Activated T-helper 1 cell treated with anti-CD3 and anti-CD28 coated beads, Interleukin-12 subunit alpha, Interleukin-12 subunit beta, Interleukin-2, Interleukin-4 antibody, amounts not matched to agents 30 ng/mL and 10 ng/mL and 1 ng/mL, durations not matched to agents 14 hours and 24 hours and 36 hours (primary cell): Measurements from ENCODE around the gene KLHL2. TPM values are rescaled to one million over a fixed set of nuclear protein-coding genes. Genes with fewer than 3 reads are reported as not detected.
A peak's percentile ranks its signal among the peaks of the same experiment; 100 is the strongest.

Source experiments
- DNase-seq: peaks from one replicate; pipeline ENCODE4 v3.0.0; 2021; ENCODE audit warnings: low spot score
- H3K27ac Mint-ChIP-seq: one replicate; pipeline ENCODE4 v1.8.0; 2021; ENCODE audit warnings: mild to moderate bottlenecking, mixed read lengths
- H3K27me3 Mint-ChIP-seq: one replicate; pipeline ENCODE4 v1.8.0; 2022; ENCODE audit warnings: mild to moderate bottlenecking, moderate library complexity, mixed read lengths; ENCODE audit not compliant: insufficient read depth
- H3K36me3 Mint-ChIP-seq: one replicate; pipeline ENCODE4 v1.8.0; 2021; ENCODE audit warnings: low read depth, mixed read lengths
- H3K4me1 Mint-ChIP-seq: one replicate; pipeline ENCODE4 v1.8.0; 2021; ENCODE audit warnings: low read depth, mixed read lengths
- H3K4me3 Mint-ChIP-seq: one replicate; pipeline ENCODE4 v1.8.0; 2021; ENCODE audit warnings: mild to moderate bottlenecking, moderate library complexity, mixed read lengths
- H3K9me3 Mint-ChIP-seq: one replicate; pipeline ENCODE4 v1.8.0; 2021; ENCODE audit warnings: mixed read lengths
- intact Hi-C: fragments of 100-400 bp; cut with micrococcal nuclease; formaldehyde crosslinking; loops from one replicate; pipeline ENCODE4 v1.15.1; 2024
- total RNA-seq: library from RNA; stranded (reverse); gene quantifications from 2 replicates; pipeline ENCODE4 v1.2.3, GENCODE V29; 2022

The KLHL2 gene
- total RNA-seq, 1 donor from 2014 or later = 40.6 TPM

DNA sequence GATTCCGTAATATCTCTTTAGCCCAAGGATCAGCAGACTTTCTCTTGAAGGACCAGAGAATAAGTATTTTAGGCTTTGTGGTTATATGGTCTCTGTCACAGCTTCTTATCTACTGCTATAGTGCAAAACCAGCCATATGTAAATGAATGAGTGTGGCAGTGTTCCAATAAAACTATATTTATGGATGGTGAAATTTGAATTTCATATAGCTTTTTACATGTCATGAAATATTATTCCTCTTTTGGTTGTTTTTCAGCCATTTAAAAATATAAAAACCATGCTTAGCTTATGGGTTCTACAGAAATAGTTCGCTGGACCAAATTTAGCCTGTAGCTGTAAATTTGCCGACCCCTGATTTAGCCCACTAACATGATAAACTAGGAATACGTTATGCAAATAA lies 102.1 kb downstream of the KLHL2 start:
- Mint-ChIP-seq H3K9me3 (no peaks in the 10 kb centered on the region), H3K27me3 (no peaks in the 10 kb centered on the region), H3K27ac (no peak overlapping the region), H3K4me3 (no peak overlapping the region), H3K36me3 (peaks cover 50% of the 10 kb centered on the region), H3K4me1 (peaks cover 20% of the 10 kb centered on the region)
- DNase-seq = no peak
- intact Hi-C loops = no loop called here

DNA sequence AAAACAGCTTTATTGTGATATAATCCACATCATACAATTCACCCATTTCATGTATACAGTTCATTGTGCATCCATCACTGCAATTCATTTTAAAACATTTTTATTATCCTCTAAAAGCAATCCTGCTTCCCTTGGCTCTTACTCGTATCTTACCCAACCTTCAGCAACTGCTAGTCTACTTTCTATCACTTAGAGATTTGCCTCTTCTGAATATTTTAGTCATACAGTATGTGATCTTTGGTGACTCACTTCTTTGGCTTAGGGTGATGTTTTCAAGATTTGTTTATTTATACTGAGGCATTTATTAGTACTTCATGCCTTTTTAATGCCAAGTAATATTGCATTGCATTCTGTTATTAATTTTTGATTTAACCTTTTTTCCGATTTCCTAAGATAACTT lies 105.1 kb downstream of the KLHL2 start:
- Mint-ChIP-seq H3K4me3 (no peak overlapping the region), H3K4me1 (peaks cover 19% of the 10 kb centered on the region), H3K36me3 (peaks cover 49% of the 10 kb centered on the region), H3K9me3 (no peaks in the 10 kb centered on the region), H3K27ac (no peak overlapping the region), H3K27me3 (no peaks in the 10 kb centered on the region)
- no peak for DNase-seq
- intact Hi-C loops = no loop called here

DNA sequence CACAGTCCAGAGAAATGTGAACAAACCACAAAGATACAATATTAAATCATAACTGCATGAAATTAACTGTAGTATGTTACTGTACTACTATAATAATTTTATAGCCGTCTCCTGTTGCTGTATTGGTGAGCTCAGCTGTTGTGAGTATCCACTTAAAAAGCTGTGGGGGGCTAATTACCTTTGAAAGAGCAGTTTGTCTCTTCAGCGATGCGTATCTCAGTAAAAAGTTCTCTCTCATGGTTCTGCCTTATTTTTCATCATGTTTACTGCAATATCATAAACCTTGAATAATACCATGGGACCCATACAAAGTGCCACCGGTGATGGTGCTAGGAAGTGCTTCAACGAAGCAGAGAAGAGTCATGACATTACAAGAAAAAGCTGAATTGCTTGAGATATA lies 111.7 kb downstream of the KLHL2 start:
- intact Hi-C loops = no loop called here
- Mint-ChIP-seq H3K9me3 (no peaks in the 10 kb centered on the region), H3K4me1 (no peaks in the 10 kb centered on the region), H3K27ac (no peak overlapping the region), H3K4me3 (no peak overlapping the region), H3K27me3 (no peaks in the 10 kb centered on the region), H3K36me3 (peaks cover 45% of the 10 kb centered on the region)
- DNase-seq = no peak

DNA sequence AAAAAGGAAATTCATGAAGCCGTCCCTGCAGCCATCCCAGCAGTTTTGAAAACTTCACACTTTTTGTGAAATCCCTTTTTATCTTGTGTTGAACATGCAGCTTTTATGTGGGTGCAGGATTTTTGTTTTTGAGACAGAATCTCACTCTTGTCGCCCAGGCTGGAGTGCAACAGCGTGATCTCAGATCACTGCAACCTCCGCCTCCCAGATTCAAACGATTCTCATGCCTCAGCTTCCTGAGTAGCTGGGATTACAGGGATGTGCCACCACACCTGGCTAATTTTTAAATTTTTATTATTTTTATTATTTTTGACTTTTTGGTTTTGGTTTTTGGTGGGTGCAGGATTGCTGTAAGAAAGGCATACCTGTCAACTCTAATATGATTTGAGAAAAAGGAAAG lies 112.1 kb downstream of the KLHL2 start:
- intact Hi-C loops = no loop called here
- no peak for DNase-seq
- no peaks in the 10 kb centered on the region for H3K9me3 Mint-ChIP-seq
- H3K36me3 Mint-ChIP-seq = peaks cover 47% of the 10 kb centered on the region
- H3K27ac Mint-ChIP-seq = no peak overlapping the region
- H3K4me1 Mint-ChIP-seq = no peaks in the 10 kb centered on the region
- H3K27me3 Mint-ChIP-seq = no peaks in the 10 kb centered on the region
- no peak overlapping the region for H3K4me3 Mint-ChIP-seq

DNA sequence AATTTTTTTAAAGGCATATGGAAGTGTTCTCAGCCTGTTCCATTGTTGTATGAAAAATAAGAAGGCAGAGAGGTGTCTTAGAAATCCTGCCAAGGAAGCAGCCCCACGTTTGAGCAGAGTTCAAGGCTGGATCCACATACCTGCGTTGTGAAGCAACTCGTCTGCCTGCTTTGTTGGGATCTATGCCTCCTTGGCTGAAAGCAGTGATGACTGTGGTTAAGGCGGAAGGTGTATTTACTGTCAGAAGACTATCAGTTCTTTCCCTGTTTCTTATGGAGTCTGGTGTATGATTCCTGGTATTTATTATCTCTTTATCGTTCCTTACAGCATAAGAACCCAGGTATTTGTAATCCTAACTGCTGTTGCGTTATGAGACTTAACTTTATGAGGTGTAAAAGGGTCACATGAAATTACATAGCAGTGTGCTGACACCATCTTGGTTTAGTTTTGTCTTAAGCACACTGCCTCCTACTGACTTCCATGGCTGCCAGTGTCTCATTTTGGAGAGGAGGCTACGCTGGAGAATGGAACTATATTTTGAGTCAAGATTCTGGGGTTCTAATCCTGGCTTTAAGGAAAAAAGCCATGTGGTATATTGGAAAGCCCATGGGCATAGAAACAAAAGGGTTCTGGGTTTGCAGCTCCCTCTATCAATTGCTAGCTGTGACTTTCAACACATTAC lies 117.0 kb downstream of the KLHL2 start:
- H3K27me3 Mint-ChIP-seq = no peaks in the 10 kb centered on the region
- H3K4me1 Mint-ChIP-seq = peaks cover 17% of the 10 kb centered on the region
- no peak for DNase-seq
- H3K36me3 Mint-ChIP-seq = peaks cover 34% of the 10 kb centered on the region
- H3K9me3 Mint-ChIP-seq = peaks cover 4% of the 10 kb centered on the region
- no peak overlapping the region for H3K4me3 Mint-ChIP-seq
- peak overlapping the region; percentile 7 for H3K27ac Mint-ChIP-seq
- intact Hi-C loops = no loop called here

DNA sequence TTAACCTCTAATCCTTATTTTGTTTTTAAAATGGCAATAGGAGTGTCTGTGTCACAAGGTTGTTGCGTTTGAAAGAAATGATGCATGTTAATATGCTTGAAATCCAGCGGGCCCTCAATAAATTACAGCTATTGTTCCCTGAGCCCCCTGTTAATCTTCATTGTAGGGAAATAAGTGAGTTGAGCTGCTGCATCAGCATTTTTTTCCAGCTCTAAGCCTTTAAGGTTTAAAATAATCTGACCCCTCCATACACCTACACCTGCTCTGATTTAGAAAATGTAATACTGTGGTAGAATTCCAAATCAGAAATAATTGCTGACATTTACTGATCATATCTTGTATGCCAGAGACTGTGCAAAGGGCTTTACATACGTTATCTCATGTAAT lies 117.5 kb downstream of the KLHL2 start:
- Mint-ChIP-seq H3K4me1 (peaks cover 17% of the 10 kb centered on the region), H3K4me3 (no peak overlapping the region), H3K9me3 (peaks cover 4% of the 10 kb centered on the region), H3K36me3 (peaks cover 31% of the 10 kb centered on the region), H3K27me3 (no peaks in the 10 kb centered on the region), H3K27ac (no peak overlapping the region)
- intact Hi-C loops = no loop called here
- no peak for DNase-seq

DNA sequence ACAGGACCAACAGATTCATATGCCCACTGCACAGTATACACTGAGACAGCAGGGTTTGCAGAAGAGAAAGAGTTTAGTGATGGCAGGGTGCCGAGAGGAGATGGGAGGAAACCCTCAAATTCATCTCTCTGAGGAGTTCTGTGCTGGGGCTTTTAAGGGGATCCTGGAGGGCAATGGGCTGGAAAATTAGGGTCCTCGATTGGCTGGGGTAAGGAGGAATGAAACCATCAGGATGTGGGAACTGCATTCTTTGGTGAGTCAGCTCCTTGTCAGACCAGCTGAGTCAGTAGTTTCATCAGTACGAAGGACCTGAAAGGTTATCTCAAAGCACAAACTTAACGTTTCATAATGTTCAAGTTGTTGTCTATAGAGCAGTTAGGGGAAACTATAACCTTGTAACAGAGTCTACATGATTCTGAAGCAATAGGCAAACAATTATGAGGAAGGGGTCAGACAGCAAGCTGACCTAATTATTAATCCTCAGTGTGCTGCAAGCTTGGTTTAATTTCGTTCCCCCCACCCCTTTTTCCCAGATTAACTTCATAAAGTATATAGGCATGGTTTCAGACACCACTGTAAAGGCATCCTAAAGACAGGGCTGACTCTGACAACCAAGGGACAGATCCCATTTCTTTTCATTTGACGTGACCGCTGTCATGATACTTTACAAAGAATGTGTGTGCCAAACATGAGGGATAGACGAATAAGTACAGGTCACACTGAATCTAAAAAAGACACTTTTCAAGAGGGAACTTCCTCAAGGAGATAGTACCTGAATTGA lies 118.6 kb downstream of the KLHL2 start:
- peaks cover 28% of the 10 kb centered on the region for H3K36me3 Mint-ChIP-seq
- H3K4me1 Mint-ChIP-seq = peaks cover 25% of the 10 kb centered on the region
- no peak overlapping the region for H3K4me3 Mint-ChIP-seq
- H3K27me3 Mint-ChIP-seq = no peaks in the 10 kb centered on the region
- intact Hi-C loops = loop anchor here (2.0 kb wide), 1 partner anchor 37 kb away; no protein-coding TSS in a partner anchor
- no peak overlapping the region for H3K27ac Mint-ChIP-seq
- no peak for DNase-seq
- H3K9me3 Mint-ChIP-seq = peaks cover 4% of the 10 kb centered on the region

DNA sequence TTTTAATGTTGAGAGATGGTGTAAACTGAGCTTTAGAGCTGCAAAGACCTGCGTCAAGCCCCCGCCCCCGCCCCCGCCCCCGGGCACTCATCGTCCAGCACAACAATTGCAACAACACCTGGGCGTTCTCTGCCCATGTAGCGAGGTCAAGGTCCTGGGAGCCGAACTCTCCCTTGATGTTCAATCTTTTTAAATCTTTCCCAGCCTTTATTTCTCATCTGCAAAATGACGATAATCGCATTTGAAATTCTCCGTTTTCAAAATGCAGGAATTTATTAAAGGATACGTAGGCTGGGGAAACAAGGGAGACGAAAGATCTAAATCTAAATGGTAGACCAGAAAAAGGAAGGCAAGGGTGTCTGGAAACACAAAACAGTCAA lies 119.5 kb downstream of the KLHL2 start:
- Mint-ChIP-seq H3K27ac (no peak overlapping the region), H3K4me3 (no peak overlapping the region), H3K4me1 (peaks cover 34% of the 10 kb centered on the region), H3K27me3 (no peaks in the 10 kb centered on the region), H3K9me3 (peaks cover 4% of the 10 kb centered on the region), H3K36me3 (peaks cover 28% of the 10 kb centered on the region)
- no peak for DNase-seq
- intact Hi-C loops = loop anchor here (1.0 to 2.0 kb wide), 5 partner anchors 26 to 215 kb away; partner anchors contain the start of genes KLHL2 and TMEM192

DNA sequence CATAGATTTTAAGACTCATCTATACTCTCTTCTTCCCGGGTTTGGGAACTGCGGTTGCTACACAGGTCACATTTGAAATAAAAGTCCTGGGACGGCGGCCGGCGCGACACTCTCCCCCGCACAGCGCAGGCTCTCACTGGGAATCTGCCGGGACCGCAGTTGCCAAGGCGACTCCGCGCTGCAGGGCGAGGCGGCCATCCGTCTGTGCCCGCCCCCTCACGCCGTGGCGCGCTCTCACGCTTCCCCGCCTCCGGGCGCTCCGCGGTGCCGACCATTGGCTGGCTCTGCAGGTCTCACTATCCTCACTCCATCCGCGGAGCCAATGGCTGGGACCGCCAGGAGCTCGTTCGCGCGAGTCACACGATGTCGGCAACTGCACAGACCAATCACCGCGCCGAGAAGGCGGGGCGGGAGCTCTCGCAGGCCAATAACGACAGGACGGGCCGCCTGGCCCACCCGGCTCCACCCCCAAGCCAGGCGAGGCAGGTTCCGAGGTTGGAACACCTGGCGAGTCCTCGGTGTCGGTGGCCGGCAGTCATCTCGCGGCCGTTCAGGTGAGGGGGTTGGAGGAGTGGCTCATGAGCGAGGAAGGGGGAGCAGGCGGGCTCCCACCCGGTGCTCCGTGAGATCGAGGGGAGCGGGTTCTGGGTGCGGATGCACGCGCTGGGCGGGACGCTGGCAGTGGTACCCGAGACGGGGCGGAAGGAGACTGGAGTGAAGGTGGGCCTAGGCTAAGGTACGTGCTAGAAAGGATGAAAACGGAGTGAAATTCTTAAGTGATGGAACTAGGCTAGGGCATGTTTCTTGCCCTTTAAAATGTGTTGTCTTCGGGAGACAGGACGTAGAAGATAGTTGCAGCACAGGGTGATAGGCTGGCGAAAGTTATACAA lies 120.1 kb downstream of the KLHL2 start, which contains the start of gene MSMO1:
Gene MSMO1 (plus strand): TSS at position 459 of the 890 bp plus-strand sequence. CDS start 5,702 bp downstream, outside the sequence.
- Mint-ChIP-seq H3K27me3 (no peaks in the 10 kb centered on the region), H3K27ac (no peak within 1 kb of the TSS), H3K4me3 (no peak within 1 kb of the TSS), H3K4me1 (peaks cover 40% of the 10 kb centered on the region), H3K36me3 (peaks cover 30% of the 10 kb centered on the region), H3K9me3 (peaks cover 4% of the 10 kb centered on the region)
- DNase-seq = peak; percentile 99
- intact Hi-C loops = loop anchor here (1.0 to 2.0 kb wide), 5 partner anchors 26 to 215 kb away; partner anchors contain the start of genes KLHL2 and TMEM192

DNA sequence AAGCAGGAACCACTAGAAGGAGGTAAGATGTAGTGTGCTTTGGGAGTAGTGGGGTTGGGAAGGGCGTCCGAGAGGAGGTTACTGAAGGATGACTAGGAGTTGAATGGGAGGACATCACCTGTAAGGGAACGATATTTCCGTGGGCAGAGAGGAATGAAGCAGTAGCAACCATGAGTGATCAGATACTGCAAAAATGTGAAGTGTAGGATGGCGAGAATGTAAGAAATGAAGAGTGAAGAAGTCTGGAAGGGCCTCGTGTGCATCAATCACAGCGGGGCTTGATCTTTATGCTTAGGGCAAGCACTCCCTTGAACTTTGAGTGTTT lies 120.7 kb downstream of the KLHL2 start:
- peaks cover 45% of the 10 kb centered on the region for H3K4me1 Mint-ChIP-seq

DNA sequence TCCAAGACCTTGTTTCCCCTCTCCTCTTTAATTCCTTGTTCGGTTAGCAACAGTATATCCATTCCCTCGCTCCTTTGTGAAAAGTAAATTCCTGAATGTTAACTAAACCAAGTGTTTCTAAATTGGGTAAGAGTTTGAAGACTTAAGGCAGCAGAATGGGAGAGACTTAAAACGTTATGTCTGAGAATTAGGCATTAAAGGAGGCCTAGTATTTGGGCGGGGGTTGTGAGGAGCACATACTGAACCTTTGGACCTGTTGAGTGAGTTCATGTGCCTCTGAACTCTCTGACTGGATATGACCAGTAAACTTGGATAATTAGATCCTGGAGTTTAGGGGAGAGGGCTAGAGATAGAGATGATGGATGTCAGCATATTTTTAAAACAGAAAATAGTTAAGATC lies 121.3 kb downstream of the KLHL2 start:
- no peak for DNase-seq
- Mint-ChIP-seq H3K9me3 (peaks cover 4% of the 10 kb centered on the region), H3K4me3 (no peak overlapping the region), H3K36me3 (peaks cover 28% of the 10 kb centered on the region), H3K27ac (no peak overlapping the region), H3K4me1 (peaks cover 45% of the 10 kb centered on the region), H3K27me3 (no peaks in the 10 kb centered on the region)
- intact Hi-C loops = no loop called here

More for the DNA sequence above, 120.7 kb downstream of the KLHL2 start:
- intact Hi-C loops = no loop called here
- no peak for DNase-seq
- Mint-ChIP-seq H3K27ac (no peak overlapping the region), H3K9me3 (peaks cover 4% of the 10 kb centered on the region), H3K36me3 (peaks cover 32% of the 10 kb centered on the region), H3K4me3 (no peak overlapping the region), H3K27me3 (no peaks in the 10 kb centered on the region)

DNA sequence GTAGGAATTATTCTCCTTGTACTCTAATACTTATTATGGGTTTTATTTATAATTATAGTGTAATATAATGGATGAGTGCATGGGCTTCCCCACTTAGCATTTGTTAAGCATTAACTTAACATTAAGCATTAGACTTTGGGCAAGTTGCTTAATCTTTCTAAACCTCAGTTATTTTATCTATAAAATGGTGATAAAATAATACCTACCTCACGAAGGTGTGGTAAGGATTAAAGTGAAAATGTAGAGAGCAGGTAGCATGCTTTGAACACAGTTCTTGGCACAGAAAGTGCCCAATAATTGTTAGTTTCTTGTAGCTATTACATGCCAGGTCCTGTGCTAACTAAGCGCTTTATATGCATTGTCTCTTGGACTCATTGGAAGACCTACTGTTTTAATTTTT lies 122.7 kb downstream of the KLHL2 start:
- intact Hi-C loops = loop anchor here (5.0 to 10.0 kb wide), 2 partner anchors 132 to 1835 kb away; partner anchors contain the start of gene TMA16
- H3K27me3 Mint-ChIP-seq = no peaks in the 10 kb centered on the region
- H3K4me3 Mint-ChIP-seq = peak overlapping the region; percentile 68
- no peak for DNase-seq
- H3K36me3 Mint-ChIP-seq = peaks cover 31% of the 10 kb centered on the region
- H3K9me3 Mint-ChIP-seq = peaks cover 4% of the 10 kb centered on the region
- H3K4me1 Mint-ChIP-seq = peaks cover 52% of the 10 kb centered on the region
- peak overlapping the region; percentile 93 for H3K27ac Mint-ChIP-seq
